DMS53 treated with DMSO at 0.1 percent for 48 hours (cell line): ENCODE data around the gene DOCK1.
A peak's percentile ranks its signal among the peaks of the same experiment; 100 is the strongest.

ENCODE experiments used
- DNase-seq: peaks from one replicate; lab custom pipeline; 2025; ENCODE audit not compliant: unreplicated experiment; lab: John Stamatoyannopoulos, UW

DOCK1 gene

DNA sequence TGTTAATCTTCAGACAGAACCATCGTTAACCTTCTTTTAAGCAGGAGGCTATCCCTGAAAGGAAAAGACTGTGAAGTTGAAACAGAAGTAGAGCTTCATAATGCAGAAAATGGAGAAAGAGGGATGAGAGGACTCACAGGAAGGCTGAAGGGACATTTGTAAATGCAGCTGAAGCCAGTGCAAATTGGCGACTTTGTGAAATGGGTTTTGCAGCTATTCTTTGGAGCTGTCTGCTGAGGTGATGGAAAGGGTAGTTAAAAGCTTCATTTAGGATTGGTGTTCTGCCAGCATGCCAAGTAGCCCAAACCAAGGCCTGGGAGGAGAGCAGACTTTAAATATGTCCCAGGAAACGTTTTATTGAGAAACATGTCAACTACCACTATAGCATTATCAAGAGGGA lies 168.4 kb downstream of the DOCK1 start:
- DNase-seq, result no peak

DNA sequence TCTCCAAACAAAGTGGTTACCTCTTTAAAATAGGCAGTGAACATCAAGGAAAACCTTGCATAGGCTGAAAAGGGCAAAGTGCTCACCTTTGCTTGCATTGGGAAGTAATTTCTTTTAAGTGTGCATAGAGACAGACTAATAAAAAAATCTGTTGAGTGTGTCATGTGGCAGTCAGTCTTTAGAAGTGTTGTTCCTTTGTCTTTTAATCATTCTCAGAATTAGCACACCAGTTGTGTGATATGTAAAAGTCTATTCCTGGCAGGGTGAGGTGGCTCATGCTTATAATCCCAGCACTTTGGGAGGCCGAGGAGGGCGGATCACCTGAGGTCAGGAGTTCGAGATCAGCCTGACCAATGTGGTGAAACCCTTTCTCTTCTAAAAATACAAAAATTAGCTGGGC lies 174.2 kb downstream of the DOCK1 start:
- no peak for DNase-seq

DNA sequence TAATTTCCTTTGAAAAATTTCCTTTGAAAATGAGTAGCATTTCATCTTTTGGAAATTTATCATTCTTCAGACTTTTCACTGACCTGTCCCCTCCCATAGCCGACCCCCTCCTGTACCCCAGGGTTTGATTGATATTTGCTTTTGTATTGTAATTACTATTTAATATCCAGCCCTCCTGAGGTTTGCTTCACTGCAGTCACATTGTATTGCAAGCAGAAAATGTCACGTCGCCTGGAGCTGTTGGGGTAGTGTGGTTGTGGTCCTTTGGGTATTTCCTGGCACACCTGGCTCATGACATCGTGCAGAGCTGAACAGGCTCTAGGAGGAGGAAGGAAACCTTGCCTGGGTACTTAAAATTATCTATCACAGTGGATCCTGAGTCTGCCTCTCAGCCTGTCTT lies 175.1 kb downstream of the DOCK1 start:
- no peak for DNase-seq

DNA sequence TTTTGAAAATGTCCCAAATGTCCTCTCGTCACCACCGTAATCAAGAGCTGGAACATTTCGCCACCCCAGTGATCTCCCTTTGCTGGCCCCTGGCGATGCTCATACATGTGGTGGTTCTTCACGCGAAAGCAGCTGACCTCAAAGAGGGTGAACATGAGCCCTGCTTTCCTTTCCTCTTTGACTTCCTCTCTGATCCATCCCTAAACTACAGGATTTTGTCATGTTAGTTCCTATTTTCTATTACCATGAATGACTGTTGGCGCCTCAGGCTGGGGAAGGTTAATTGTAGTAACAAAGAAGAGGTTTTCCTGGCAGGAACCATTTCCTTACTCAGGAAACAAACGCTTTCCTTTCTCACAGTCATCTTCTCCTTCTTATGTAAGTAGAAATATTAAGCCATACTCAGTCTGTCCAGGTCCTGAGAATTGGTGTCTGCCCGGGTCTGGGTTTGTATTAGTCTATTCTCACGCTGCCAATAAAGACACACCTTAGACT lies 176.7 kb downstream of the DOCK1 start:
- no peak for DNase-seq

DNA sequence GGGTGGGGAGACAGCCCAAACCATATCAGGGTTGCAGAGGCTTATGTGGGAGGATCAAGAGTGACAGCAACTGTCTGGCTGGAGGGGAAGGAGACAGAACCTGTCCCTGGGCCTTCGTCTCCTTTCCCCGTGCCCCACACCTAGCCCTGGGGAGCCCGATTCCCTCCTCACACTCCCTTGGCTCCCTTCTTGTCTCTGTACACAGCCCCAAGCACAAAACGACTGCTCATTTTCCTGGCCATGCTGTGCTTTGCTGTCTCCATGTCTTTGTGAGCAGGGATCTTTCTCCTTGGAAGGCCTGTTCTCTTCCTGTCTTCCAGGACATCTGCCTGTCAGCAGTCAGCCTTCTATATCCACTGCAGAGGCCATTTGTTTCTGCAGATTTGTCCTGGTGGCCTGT lies 177.4 kb downstream of the DOCK1 start:
- DNase-seq, result no peak

DNA sequence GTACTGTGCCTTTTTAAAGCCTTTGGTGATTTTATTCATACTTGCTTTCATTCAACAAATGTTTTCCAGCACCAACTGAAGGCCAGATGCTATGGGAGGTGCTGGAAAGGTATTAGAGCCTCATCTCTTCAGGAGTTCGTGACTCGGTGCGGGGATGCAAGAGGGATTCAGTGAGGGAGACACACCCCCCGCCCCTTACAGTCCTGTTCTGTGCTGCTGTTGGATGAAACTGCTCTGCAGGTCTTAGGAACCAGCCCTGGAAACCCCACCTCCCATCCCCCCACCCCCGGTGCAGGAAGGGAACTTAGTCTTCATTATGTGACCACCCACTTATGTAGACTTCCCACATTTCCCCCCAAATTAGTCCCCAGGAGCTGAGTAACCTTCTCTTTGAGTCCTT lies 180.7 kb downstream of the DOCK1 start:
- DNase-seq, result no peak

DNA sequence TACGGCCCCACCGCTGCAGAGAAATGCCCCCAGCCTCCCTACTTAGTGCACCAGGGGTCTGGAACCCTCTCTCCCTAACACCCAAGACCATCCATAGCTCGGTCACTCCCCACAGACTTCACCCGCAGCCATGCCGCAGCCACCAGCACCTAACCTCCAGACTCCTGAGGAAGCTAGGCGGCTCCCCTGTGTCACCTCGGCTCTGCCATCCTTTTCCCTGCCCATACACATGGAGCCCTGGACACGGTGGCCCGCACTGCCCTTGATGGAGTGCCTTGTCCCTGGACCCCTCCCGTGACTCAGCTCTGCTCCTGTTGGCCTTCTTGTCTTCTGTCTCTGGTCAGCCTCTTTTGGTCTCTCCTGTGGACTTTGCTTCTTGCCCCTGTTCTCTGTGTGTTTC lies 183.7 kb downstream of the DOCK1 start:
- DNase-seq, result no peak

DNA sequence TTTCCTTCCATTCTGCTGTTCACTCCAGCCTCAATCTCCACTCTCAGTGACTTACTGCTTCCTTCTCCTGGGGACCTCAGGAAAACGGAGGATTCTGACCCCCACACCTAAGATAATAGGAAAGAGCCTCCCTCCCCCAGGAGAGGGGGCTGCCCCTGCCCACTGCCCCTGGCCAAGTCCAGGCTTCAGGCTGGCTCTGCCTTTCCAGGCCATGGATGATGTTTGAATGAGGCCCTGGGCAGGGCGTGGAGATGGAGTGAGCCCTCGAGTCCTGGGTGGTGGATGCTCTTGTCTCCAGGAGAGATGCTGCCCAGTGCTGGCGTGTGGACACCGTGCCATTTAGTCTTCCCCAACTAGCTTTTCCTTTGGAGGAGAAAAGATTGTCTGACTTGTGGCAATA lies 184.2 kb downstream of the DOCK1 start:
- no peak for DNase-seq

DNA sequence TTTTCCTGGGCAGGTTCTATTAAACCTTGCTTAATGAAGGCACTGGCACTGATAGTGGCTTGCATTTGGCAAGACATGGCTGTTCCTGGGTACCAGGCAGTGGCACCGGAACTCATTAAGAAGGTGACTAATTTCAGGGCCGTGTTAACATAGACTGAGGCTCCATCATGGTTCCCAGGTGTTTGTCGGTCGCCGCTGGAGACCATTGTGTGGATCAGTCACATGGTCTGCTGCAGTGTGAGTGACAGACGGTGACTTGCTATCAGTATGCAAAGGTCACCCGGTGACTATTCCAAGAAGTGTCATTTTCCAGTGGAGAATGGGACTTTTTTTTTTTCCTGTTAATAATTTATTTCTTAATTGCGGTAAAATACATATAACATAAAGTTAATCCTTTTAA lies 184.9 kb downstream of the DOCK1 start:
- no peak for DNase-seq

DNA sequence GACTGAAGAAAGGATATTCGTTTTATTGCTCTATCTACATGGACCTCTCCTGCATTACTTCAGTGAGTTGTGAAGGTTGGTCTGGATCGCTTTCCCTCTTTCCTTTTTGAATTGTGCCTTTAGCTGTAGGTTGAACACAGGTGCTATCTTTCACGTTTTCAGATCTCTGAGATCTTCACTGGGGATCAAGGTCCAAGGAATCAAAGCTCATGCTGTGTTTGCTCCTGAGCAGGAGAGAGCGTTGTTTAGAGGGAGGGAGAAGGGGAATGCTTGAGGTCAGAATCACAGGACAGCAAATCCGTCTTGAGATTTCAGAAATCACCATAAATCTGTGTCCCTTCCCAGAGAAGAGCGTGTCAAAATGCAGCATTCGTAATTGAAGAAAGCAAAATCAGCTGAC lies 186.1 kb downstream of the DOCK1 start:
- no peak for DNase-seq

DNA sequence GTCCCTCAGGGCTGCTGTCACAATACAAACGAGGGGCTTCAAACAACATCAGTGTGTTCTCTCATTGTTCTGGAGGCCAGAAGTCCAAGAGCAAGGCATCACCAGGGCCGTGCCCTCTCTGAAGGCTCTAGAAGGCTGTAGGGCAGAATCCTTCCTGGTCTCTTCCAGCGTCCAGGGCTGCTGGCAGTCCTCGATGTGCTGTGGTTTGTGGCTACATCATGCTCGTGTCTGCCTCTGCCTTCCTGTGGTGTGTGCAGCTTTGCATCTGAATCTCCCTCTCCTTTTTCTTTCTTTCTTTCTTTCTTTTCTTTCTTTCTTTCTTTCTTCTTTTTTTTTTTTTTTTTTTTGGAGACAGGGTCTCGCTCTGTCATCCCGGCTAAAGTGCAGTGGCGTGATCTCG lies 187.7 kb downstream of the DOCK1 start:
- no peak for DNase-seq

DNA sequence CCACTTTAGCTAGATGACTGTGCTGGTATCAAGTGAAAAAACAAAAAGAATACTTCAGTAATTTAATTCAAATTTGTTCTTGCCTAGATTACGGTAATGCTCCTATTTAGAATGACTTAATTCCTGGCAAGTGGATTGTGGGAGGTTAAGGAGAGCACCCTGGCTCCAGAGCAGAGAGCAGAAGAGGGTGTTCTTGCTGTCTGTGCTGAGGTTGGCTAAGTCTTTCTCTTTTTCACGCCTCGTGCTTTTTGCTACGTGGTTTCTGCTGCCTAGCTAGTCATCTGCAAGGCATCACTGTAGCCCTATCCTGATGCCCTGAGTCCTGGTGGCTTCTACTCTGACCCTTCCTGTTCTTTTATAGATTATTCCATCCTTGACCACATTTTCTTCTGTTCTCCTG lies 189.8 kb downstream of the DOCK1 start:
- no peak for DNase-seq

DNA sequence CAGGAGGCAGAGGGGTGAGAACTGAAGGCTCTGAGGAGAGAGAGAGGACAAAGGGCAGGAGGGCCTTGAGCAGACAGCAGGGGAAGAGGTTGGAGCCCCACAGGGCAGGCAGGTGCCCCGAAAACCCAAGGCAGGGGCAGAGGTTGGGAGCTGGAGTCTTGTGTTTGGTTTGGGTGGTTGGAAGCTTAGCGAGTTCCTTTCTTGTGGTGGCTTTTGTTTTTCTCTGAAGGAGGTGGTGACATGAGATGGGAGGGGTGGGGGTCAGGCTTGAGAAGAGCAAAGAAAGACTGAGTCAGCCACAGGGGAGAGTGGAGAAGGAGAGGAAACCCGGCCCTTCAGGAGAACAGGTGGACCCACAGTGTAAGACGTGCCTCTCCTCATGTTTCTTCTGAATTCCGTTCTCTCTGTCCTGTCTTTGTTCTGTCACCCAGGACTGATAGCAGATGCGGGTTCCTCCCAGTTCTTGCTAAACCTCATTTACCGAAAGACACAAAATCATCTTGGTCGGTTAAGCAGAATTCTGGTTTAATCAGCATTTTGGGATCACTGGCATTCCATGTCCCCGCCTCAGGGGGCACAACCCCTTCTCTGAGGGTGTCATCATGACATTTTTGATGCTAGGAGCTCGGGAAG lies 195.9 kb downstream of the DOCK1 start:
- no peak for DNase-seq

DNA sequence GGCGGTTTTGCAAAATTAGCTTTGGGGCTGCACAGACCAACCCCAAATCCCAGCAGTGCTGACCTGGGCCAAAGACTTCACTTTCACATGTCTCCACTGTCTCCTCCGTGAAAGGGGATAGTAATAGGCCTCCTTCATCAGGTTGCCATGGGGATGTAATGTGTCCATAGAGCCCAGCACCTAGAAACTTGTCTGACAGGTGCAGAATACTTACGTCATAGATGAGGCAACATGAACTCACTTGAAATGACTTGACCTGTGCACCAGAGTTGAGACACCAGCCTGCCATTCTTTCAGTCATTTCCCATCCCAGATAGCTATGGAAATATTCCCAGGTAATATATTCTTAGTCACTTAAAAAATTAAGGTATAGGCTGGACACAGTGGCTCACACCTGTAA lies 196.9 kb downstream of the DOCK1 start:
- peak; percentile 90 for DNase-seq

DNA sequence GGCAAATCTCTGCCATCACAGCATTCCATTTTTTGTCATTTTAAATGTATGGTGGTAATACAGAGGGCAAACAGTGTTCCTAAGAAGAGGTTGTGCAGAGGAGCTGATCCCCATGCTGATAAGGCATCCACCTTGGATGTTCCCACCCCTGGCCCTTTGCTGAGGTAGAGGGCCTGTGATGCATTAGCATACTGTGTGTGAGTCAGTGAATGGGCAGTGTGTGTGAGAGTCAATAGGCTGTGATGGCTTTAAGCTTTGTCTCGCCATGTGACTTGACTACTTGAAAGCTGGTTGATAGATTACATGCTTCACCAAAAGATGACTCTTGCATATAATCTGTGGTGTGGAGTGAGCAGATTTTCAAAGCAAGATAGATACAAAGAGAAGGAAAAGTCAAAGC lies 209.9 kb downstream of the DOCK1 start:
- DNase-seq, result no peak

DNA sequence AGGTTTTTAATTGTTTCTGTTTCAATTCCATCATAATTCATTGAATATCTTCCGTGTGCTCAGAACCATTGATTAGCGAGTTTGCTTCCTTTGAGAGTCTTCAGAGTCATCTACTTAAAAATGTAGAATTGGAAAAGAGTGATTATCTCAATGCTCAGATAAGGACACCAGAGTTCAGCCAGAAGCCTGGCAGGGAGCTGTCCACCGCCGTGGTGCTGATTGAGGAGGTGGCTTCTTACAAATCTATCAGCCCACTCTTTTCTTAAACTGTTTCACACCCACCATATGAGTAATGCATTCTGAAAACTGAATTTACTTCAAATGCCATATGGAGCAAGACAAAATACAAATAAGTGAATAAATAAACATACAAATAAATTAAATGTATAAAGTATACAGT lies 211.9 kb downstream of the DOCK1 start:
- DNase-seq, result no peak

DNA sequence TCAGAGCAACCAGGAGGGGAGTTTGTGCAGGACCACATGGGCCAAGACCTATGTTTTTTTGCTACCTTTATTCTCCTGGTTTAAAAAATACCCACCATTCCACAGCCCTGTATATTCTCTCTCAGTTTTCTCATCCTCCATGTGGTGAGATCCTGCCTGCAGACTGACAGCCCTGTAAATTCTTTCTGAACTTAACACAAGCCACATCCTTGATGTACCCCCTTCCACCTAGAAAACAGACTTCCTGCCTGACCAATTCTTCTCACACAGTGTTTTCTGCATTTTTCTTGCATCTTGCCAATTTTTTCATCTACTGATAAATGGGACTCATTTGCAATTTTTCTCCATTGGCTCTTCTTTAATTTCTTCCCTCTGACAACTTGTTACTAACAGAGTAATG lies 212.8 kb downstream of the DOCK1 start:
- no peak for DNase-seq

DNA sequence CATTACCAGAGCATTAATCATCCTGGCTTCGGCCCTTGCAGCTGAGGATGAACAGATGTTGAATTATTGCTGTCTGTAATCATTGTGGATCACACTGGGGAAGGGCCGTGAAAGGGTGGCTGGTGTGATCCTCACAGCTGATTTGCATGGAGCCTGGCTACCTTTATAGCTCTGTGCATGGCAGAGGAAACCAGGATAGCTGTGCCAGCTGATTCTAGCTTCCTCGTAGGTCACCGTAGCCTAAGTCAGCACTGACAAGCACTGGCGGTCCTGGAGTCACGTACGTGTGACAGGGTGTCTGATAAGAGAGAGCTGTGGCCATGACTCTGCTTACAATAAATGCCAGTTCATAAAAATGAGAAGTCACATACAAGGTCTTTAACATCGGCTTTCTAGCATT lies 214.7 kb downstream of the DOCK1 start:
- DNase-seq, result no peak

DNA sequence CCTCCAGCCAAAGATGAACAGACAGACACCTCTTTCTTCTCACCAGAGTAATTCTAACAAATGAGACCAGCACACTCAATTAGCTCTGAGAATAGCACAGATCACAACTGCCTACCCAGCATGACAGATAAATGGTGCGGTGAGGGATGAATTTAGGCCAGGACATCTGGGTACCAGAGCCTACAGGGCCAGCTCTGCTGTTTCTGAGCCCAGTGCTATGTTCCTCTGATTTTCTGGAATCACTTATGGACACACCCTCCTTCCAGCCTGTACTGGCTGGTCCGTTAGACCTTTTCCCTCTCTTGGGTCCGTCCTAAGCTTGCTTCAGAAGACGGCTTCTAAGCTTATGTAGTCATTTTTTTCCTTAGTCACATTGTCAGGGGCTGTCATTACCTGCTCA lies 217.6 kb downstream of the DOCK1 start:
- DNase-seq, result no peak

DNA sequence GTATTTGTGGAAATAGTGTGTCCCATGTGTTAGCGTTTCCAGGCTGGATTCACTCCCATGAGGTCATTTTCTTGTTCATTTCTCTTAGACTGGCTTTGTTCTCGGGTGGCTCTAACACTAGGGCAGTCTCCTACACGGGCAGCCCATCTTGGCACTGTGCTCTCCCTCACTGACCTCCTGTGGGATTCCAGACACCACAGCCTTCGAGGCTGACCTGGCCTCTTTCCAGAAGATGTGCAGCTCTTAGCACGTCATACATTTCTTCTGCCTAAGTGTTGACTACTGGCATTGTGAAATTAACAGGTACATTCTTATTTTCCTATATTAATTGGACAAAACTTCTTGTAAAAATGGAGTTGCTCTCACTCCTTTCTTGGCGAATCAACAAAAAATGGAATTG lies 218.4 kb downstream of the DOCK1 start:
- no peak for DNase-seq

DNA sequence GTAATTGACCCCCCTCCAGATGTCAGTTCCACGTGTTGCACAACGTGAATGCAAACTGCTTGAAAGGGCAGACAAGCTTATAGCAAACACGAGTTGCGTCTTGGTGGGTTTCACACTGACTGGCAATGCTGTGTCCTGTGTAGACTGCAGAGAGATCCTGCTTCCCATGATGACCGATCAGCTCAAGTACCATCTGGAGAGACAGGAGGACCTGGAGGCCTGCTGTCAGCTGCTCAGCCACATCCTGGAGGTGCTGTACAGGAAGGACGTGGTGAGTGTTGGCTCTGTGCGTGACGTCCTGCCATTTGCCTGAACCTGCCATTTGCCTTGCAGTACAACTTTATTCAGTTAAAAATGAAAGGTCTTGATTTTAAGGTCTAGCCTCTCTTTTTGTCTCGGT lies 220.1 kb downstream of the DOCK1 start:
- no peak for DNase-seq

DNA sequence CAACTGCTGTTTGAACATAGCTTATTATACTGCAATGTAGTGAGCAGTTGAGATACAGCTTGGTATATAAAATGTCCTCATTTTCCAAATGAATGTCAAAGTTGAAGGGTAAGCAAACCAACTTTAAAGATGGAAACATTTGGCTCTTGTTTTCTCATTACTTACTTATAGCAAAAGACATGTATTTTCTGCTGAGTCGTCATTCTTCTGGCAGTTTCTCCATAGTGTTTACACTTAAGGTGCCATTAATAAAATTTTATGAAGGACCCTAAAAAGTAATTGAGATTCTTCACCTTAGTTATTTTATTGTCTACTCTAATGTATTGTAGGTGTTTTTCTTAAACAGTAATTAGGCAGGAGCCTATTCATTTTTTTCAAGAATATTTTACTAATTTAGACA lies 222.6 kb downstream of the DOCK1 start:
- DNase-seq, result no peak

DNA sequence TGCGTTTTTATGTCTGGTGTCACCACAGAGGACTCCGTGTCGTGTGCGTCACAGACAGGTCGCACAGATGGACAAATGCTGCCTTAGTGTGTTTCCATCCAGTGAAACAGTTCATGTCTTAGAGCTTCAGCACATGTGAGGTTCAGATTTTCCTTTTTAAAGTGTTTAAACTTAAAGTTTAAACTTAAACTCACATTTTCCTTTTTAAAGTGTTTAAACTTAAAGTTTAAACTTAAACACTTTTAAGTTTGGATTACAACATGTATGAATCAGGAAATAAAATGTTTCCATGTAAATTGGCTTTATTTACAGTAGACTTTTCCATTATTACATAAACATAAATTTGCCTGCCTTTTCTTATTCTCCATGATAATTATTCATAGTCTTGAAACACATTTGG lies 223.9 kb downstream of the DOCK1 start:
- DNase-seq, result no peak

DNA sequence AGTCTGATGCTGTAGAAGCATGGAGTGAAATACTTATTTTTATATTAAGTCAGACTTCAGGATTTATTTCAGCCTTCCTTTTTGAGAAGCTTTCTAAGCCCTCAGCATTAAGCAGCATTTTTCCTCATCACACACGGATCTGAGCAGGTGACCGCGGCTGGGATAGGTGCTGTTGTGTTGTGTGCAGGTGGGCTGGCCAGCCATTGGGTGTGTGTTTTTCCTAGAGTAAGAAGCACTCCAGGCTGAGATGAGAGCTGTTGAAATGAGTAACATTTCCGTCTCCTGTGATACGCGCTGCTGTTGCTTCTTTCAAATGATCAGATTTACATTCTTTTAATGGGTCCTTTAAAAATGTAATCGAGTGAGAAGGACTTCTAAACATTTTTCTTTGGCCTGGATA lies 227.2 kb downstream of the DOCK1 start:
- no peak for DNase-seq
